GM21423 (cell line): ENCODE measurements around the gene MSRB1.

Source experiments
- ATAC-seq: cut with Tn5 transposase; IDR thresholded peaks from one replicate; pipeline ENCODE4 v1.9.1; 2021; ENCODE audit warnings: mild to moderate bottlenecking, moderate library complexity; ENCODE audit not compliant: unreplicated experiment

MSRB1 gene

DNA sequence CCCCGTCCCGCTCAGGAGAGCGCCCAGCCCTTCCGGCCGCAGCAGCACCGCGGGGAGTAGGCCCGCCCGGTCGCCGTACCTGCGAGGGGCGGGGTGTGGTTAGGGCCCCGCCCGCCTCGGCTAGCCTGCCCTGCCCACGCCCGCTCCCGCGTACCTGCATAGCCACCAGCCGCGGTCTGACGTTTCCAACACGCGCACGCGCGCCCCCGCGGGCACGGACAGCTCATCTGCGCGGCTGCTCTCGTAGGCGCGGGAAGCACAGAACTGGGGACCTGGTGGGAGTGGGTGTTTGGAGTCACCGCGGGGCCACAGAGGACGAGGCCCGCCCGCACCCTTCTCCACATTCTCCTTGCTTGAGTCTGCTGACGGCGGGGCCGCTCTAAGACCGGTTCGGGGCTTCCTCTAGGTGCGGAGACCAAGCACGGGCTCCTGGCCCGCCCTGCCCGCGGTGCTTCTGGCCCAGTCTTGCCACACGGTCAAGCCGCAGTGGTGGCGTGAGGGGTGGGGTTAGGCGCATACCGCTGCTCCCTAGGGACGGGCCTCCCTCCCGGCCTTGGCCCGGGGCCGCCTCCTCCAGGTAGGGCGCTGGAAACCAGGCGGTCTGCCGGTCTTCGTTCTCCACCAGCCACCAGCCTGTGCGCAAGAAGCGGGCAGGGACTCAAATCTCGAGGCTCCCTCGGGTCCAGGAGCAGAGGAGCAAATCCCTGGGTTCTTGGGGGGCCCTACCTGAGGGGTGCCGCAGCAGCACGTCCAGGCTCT lies 36.5 kb upstream of the MSRB1 start:
- no peak for ATAC-seq

DNA sequence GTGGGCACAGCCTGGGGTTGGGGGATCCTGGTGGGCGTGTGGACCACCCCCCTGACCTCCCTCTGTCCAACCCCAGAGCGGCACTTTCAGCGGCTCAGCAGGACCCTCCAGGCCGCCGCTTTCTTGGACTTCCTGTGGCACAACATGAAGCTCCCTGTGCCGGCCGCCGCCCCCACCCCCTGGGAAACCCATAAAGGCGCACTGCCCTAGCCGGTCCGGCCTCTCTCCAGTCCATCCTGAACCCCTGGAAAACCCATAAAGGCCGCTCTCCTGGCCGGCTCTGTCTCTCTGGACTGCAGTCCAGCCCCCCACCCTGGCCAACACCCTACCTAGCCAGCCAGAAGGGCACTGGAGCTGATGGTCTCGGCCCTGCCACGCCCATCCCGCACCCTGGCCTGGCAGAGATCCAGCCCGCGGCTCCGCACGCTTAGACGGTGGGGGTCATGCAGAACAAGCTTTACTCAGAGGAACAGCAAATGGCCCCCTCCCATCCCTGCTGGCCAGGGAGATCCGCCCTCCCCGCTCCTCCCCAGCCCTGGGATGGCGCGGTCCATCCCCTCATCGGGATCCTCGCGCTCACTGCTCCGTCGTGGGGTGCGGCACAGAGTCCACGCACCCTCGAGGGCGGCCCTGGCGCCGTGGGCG lies 35.6 kb upstream of the MSRB1 start:
- ATAC-seq: no peak

DNA sequence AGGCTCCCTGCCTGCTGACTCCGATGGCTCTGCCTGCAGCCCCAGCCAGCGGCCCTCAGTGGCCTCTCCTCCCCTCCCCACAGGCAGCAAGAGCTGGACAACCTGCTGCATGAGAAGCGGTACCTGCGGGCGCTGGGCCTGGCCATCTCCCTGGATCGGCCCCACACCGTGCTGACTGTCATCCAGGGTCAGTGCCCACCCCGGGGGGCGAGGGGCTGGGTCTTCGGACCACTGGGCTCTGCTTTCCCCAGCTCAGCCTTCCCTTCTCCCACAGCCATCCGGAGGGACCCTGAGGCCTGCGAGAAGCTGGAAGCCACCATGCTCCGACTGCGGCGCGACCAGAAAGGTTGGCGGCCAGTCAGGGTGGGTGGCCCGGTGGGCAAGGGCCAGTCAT lies 34.9 kb upstream of the MSRB1 start:
- ATAC-seq: no peak

DNA sequence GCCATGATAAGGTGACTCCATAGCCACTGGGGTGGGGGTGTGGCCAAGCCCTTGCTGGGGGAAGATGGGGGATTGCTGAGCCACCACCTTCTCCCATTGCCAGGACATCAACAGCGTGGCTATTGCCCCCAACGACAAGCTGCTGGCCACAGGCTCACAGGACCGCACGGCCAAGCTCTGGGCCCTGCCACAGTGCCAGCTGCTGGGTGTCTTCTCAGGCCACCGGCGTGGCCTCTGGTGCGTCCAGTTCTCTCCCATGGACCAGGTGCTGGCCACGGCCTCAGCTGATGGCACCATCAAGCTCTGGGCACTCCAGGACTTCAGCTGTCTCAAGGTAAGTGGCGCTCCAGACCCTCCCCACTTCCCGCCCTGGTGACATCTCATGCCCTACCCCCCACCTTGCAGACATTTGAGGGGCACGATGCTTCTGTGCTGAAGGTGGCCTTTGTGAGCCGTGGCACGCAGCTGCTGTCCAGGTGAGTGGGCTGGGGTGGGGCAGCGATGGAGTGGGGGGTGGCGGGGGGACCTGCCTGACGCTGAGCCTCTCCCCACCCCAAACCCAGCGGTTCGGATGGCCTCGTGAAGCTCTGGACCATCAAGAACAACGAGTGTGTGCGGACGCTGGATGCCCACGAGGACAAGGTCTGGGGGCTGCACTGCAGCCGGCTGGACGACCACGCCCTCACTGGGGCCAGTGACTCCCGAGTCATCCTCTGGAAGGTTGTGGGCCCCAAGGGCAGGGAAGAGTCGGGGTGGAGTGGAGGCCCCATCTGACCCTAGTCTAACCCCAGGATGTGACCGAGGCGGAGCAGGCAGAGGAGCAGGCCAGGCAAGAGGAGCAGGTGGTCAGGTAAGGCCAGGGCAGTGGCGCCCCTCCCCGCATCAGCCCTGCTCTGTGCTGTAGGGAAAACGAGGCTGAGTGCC lies 34.2 kb upstream of the MSRB1 start:
- ATAC-seq: no peak

DNA sequence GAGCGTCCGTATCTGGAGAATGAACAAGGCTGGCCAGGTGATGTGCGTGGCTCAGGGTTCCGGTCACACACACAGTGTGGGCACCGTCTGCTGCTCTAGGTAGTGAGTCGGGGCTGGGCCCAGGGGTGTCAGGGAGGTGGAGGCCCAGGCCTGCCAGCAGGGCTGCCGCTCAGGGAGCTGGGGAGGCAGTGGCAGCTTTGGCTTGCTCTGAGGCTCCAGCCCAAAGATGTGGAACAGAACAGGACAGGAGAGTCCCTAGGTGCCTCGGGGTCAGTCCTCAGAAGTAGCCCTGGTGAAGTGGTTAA lies 33.2 kb upstream of the MSRB1 start:
- ATAC-seq: no peak

DNA sequence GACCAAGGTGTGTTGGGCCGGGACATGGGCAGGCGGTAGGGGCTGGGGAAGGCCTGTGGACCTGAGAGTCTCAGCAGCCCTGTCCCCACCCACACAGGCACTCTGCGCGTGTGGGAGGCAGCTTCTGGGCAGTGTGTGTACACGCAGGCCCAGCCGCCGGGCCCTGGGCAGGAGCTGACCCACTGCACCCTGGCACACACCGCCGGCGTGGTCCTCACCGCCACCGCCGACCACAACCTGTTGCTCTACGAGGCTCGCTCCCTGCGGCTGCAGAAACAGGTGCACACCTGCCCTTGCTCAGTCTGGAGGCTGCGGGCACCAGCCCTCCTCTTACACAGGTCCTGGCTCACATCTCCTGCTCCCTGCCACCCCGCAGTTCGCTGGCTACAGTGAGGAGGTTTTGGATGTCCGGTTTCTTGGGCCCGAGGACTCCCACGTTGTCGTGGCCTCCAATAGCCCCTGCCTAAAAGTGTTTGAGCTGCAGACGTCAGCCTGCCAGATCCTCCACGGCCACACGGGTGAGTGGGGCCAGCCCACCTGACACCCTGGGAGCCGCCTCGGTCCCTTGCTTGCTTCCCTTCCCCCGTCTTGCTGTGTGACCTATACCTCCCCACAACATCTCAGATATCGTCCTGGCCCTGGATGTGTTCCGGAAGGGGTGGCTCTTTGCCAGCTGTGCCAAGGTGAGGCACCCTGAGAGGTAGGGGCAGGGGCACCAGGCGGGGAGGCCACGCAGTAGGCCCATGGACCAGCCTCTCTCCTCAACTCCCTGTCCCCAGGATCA lies 32.6 kb upstream of the MSRB1 start:
- no peak for ATAC-seq

DNA sequence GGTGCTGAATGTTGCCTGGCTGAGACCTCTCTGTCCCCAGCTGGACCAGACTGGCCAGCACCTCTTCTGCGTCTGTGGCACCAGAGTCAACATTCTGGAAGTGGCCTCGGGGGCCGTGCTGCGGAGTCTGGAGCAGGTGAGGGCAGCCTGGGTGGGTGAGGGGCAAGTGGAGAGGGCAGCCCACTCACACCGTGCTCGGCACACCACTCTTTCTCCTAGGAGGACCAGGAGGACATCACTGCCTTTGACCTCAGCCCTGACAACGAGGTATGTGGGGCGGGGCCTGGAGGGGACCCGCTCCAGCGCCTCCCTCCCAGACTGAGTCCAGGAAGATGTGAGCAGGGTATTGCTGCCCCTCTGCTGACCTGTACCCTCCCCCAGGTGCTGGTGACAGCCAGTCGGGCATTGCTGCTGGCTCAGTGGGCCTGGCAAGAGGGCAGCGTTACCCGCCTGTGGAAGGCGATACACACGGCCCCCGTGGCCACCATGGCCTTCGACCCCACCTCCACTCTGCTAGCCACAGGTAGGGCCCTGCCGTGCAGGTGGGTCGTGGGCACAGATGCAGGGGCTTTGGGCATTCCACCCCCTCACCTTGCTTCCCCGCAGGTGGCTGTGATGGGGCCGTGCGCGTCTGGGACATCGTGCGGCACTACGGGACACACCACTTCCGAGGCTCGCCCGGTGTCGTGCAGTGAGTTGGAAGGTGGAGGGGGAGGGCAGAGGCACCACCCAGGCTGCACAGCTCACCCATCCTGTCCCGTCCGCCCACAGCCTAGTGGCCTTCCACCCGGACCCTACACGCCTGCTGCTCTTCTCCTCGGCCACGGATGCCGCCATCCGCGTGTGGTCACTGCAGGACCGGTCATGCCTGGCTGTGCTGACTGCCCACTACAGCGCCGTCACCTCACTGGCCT lies 31.4 kb upstream of the MSRB1 start:
- no peak for ATAC-seq

DNA sequence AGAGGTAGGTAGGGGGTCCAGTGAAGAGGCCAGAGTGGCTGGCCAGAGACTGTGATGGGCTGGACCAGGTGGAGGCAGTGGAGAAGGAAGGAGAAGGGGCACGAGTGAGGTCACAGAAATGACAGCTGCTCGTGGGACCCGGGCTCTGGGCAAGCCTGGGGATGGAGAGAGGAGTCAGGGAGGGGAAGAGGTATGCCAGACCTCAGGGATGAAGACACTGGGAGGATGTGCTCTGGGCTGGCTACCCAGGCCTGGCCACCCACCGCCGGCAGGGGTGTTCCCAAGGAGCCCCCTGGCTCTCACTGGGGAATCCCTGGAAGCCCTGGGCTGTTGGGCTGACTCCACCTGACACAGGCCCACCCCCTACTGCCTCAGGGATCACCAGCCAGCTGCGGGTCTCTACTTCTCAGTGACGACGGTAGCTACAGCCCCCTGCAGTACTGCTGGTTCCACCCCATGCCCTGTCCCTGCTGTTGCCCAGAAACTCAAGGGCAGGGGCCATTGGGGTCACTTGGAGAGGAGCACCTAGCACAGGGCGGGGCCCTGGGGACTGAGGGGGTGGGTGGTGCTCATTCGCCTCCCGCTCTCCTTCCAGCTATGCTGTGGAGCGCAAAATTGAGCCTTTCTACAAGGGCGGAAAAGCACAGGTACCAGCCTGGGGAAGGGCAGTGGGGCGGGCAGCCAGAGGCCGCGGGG lies 30.6 kb upstream of the MSRB1 start:
- no peak for ATAC-seq

DNA sequence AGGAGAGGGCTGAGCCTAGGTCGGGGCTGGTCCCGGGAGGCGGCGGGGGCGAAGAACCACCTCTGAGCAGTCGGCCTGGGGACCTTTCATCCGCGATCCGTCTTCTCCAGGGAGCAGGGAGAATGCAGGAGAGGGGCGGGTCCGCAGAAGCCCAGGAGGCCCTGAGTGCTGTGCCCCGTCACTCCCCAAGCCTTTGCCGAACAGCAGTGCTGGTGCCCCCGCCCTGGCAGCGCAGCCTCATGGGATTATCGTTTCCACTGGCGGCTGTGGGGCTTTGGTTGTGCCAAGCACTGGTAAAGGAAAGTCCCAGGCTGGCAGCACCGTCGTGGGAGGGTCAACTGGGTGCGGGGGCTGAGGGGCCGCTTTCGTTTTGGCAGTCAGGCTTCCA lies 29.5 kb upstream of the MSRB1 start:
- ATAC-seq: no peak

DNA sequence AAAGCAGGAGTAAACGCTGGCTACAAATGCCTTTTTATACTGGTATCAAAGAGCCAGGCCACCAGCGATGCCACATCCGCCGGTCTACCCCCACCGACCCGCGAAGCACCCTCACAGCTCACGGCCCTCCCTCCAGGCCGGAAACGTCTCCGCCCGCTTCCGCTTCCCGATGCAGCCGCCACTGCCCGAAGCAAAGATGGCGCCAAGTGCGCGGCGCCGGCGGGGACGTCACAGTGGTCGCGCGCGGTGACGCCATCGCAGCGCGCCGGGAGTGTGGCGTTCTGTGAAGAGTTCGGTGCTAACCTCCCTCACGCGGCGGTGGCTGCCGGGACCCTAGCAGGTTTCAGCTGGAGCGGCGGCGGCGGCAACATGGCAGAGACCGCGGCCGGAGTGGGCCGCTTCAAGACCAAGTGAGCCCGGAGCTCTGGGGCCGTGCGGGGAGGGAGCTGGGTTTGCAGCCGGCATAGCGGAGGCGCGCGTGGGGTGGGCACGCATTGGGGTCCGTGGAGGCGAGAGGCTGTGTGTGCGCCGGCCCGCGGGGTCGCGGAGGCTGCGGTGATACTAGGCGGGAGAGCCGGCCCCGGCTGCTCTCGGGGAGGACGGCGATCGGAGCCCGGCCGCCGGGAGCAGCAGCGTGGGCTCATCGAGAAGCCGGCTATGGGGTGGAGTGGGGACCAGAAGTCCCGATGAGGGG lies 28.9 kb upstream of the MSRB1 start, which contains the start of gene TBL3:
Gene TBL3 (plus strand): TSS at position 258 of the 694 bp plus-strand sequence. CDS start 112 bp downstream, at position 370.
- ATAC-seq: peak; percentile 76

DNA sequence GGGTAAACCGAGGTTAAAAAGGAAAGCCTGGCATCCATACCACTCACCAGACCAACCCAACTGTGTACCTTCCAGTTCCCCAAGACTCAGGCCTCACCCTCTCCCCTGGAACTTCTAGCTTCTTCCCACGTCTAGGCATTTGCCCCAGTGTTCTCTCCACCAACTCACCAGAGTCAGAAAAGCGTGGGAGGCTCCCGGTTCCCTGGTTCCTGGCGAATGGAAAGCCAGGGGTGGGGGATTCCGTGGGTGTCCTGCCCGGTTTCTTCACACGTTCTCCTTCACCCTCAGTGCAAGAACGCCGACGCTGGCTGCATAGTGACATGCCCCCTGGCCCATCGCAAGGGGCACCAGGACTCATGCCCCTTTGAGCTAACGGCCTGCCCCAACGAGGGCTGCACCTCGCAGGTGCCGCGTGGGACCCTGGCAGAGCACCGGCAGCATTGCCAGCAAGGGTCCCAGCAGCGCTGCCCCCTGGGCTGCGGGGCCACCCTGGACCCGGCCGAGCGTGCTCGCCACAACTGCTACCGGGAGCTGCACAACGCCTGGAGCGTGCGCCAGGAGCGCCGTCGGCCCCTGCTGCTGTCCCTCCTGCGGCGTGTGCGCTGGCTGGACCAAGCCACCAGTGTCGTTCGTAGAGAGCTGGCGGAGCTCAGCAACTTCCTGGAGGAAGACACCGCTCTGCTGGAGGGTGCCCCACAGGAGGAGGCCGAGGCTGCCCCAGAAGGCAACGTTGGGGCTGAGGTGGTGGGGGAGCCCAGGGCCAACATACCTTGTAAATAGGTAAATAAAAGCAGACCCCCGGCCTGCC lies 25.4 kb upstream of the MSRB1 start:
- no peak for ATAC-seq

DNA sequence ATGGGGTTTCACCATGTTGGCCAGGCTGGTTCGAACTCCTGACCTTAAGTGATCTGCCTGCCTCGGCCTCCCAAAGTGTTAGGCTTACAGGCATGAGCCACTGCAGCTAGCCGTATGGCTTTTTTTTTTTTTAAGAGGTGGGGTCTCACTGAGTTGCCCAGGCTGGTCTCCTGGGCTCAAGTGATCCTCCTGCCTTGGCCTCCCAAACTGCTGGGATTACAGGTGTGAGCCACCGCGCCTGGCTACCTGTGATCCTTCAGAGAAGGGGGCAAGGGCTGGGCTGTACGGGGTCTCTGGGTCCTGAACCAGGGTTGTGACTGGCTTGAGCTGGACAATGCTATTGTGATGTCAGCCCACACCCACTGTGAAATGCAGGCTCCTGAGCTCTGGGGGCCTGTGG lies 23.5 kb upstream of the MSRB1 start, which contains the start of gene RNF151:
Gene RNF151 (plus strand): TSS at position 397 of the 400 bp plus-strand sequence. CDS start 26 bp downstream, outside the sequence.
- no peak for ATAC-seq

DNA sequence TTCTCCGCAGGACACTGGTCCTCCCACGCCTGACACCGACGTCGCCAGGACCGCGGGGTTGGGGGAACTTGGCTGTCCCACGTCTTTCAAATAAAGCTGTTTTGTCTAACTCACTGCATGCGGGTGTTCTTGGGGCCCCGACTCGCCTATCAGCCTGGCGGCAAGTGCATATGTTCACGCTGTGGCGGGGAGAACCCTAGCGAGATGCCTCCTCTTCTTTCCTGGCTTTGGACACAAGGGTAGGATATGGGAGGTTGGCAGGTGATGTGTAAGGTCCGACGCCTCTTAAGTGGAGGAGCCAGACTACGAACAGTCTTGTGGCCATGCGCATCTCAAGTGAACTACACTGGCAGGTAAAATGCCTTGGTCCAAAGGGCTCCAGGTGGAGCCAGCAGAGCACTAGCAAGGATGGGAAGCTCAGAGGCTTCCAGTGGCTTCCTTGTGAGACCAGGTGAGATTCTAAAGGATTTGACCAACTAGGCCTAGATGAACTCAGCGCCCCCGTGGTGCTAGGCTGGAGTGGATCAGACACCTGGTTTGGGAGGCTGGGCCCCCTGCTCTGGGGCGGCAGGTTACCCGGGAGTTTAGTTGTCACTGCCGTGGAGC lies 22.5 kb upstream of the MSRB1 start:
- no peak for ATAC-seq

DNA sequence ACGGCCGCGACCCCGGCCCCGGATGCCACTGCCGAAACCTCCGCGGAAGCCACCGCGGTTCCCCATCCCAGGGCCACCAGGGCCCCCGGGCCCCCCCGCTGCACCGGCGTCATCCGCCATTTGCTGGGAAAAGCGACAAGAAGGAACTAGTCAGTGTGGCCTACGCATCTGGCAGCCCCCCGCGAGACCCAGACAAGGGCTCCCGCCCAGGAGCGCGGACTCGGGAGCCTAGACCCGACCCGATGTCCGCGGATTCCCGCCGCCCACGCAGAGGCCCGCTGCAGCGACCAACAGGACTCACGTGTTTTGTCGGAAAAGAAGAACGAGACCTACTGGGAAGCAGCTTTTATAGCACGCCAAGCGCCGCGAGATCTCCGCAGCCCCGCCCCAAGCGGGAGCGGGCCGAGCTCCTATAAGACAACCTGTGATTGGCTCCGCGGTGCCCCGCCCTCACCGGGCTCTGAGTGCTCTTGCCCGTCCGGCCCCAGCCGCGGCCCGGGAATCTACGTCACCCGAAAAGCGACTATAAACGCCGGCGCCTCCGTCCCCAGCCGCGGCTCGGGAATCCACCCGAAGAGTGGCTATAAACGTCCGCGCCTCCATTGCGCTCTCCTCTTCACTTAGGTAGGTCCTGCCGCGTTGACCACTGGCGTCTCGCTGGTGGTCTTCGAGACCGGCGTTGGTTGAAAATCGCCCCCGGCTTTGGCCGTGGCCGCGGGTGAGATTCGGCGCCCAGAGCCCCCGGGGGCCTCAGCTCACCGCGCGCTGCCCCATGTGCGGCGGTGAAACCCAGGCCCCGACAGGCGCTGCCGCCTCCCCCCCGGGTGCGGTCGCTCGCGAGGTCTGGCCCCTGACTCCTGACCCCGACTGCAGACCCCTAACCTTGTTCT lies 21.8 kb upstream of the MSRB1 start, which contains the start of gene RPS2:
Gene RPS2 (minus strand): TSS at position 321 of the 890 bp plus-strand sequence. CDS start 201 bp downstream, at position 120.
- ATAC-seq: peak; percentile 85

DNA sequence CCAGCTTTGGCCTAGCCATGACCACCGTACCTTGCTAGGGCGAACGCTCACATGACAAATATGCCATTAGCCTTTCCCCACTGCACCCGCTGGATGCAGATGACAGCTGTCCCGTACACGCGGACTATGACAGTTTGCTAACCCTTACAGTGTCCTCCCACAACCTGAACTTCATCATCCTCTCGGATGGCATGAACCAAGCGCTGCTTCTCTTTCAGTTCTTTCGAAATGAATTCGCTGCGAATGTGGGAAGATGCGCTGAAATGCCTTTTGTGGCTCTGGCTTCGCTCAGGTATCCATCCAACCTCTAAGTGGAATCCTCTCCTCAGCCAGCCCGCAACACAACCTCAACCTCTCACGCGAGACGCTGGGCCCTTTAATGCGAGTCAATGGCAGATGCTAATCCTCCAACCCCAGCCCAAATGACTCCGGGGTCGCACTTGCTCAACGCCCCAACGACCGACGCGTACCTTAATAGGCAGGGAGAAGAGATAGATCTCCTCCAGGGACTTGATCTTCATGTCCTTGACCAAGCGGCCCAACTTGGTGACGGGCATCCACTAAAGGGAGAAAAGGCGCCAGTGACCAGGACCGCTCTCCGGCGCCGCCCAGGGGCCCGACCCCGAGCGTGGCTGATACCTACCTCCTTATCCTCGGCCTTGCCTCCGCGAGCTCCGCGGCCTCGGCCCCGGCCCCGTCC lies 21.0 kb upstream of the MSRB1 start:
- ATAC-seq: peak; percentile 4
